ENCODE data around the gene IGSF21.

IGSF21 gene

GRCh38 chr1:18284805-18285537 is 177.4 kb downstream of the IGSF21 start:
- Mint-ChIP-seq H3K27me3 (ENCODE audit: low read depth) (no peaks in the 10 kb centered on the region), H3K4me3 (no peak overlapping the region), H3K9me3 (no peaks in the 10 kb centered on the region), H3K27ac (no peak overlapping the region), H3K36me3 (ENCODE audit: low read depth) (no peaks in the 10 kb centered on the region), H3K4me1 (ENCODE audit: low read depth) (no peaks in the 10 kb centered on the region)
- no peak for DNase-seq (ENCODE audit: low spot score)

GRCh38 chr1:18285538-18285924 is 177.9 kb downstream of the IGSF21 start:
- DNase-seq (ENCODE audit: low spot score), result no peak
- H3K9me3 Mint-ChIP-seq, result no peaks in the 10 kb centered on the region
- no peak overlapping the region for H3K27ac Mint-ChIP-seq
- H3K4me1 Mint-ChIP-seq (ENCODE audit: low read depth), result no peaks in the 10 kb centered on the region
- no peaks in the 10 kb centered on the region for H3K36me3 Mint-ChIP-seq (ENCODE audit: low read depth)
- no peak overlapping the region for H3K4me3 Mint-ChIP-seq
- H3K27me3 Mint-ChIP-seq (ENCODE audit: low read depth), result no peaks in the 10 kb centered on the region

GRCh38 chr1:18288722-18289121 is 181.1 kb downstream of the IGSF21 start:
- Mint-ChIP-seq H3K9me3 (no peaks in the 10 kb centered on the region), H3K36me3 (ENCODE audit: low read depth) (no peaks in the 10 kb centered on the region), H3K27me3 (ENCODE audit: low read depth) (no peaks in the 10 kb centered on the region), H3K4me1 (ENCODE audit: low read depth) (no peaks in the 10 kb centered on the region), H3K27ac (no peak overlapping the region), H3K4me3 (no peak overlapping the region)
- DNase-seq (ENCODE audit: low spot score), result no peak

GRCh38 chr1:18289597-18289996 is 182.0 kb downstream of the IGSF21 start:
- H3K4me3 Mint-ChIP-seq, result no peak overlapping the region

GRCh38 chr1:18290740-18291412 is 183.3 kb downstream of the IGSF21 start:
- no peaks in the 10 kb centered on the region for H3K9me3 Mint-ChIP-seq
- H3K4me3 Mint-ChIP-seq, result no peak overlapping the region
- no peaks in the 10 kb centered on the region for H3K4me1 Mint-ChIP-seq (ENCODE audit: low read depth)
- H3K36me3 Mint-ChIP-seq (ENCODE audit: low read depth), result no peaks in the 10 kb centered on the region
- H3K27ac Mint-ChIP-seq, result no peak overlapping the region
- DNase-seq (ENCODE audit: low spot score), result no peak
- peaks cover 2% of the 10 kb centered on the region for H3K27me3 Mint-ChIP-seq (ENCODE audit: low read depth)

More at GRCh38 chr1:18289597-18289996, 182.0 kb downstream of the IGSF21 start:
- Mint-ChIP-seq H3K9me3 (no peaks in the 10 kb centered on the region), H3K27ac (no peak overlapping the region), H3K4me1 (ENCODE audit: low read depth) (no peaks in the 10 kb centered on the region), H3K36me3 (ENCODE audit: low read depth) (no peaks in the 10 kb centered on the region), H3K27me3 (ENCODE audit: low read depth) (no peaks in the 10 kb centered on the region)
- DNase-seq (ENCODE audit: low spot score), result no peak

- Mint-ChIP-seq H3K36me3 (ENCODE audit: low read depth) (no peaks in the 10 kb centered on the region), H3K27ac (no peak overlapping the region), H3K4me3 (no peak overlapping the region), H3K9me3 (no peaks in the 10 kb centered on the region), H3K4me1 (ENCODE audit: low read depth) (no peaks in the 10 kb centered on the region), H3K27me3 (ENCODE audit: low read depth) (peaks cover 4% of the 10 kb centered on the region)
- no peak for DNase-seq (ENCODE audit: low spot score)
Measured at GRCh38 chr1:18292531-18292930, 184.9 kb downstream of the IGSF21 start.

GRCh38 chr1:18293291-18293690 is 185.7 kb downstream of the IGSF21 start:
- H3K27me3 Mint-ChIP-seq (ENCODE audit: low read depth), result peaks cover 4% of the 10 kb centered on the region
- H3K9me3 Mint-ChIP-seq, result no peaks in the 10 kb centered on the region
- no peak overlapping the region for H3K4me3 Mint-ChIP-seq
- H3K27ac Mint-ChIP-seq, result no peak overlapping the region
- H3K36me3 Mint-ChIP-seq (ENCODE audit: low read depth), result no peaks in the 10 kb centered on the region
- H3K4me1 Mint-ChIP-seq (ENCODE audit: low read depth), result no peaks in the 10 kb centered on the region
- DNase-seq (ENCODE audit: low spot score), result no peak

- peaks cover 4% of the 10 kb centered on the region for H3K27me3 Mint-ChIP-seq (ENCODE audit: low read depth)
- H3K27ac Mint-ChIP-seq, result no peak overlapping the region
- H3K36me3 Mint-ChIP-seq (ENCODE audit: low read depth), result no peaks in the 10 kb centered on the region
- H3K4me3 Mint-ChIP-seq, result no peak overlapping the region
- no peaks in the 10 kb centered on the region for H3K9me3 Mint-ChIP-seq
- no peak for DNase-seq (ENCODE audit: low spot score)
- no peaks in the 10 kb centered on the region for H3K4me1 Mint-ChIP-seq (ENCODE audit: low read depth)
Measured at GRCh38 chr1:18294437-18295176, 187.0 kb downstream of the IGSF21 start.

GRCh38 chr1:18297896-18298648 is 190.5 kb downstream of the IGSF21 start:
- no peaks in the 10 kb centered on the region for H3K4me1 Mint-ChIP-seq (ENCODE audit: low read depth)
- H3K27me3 Mint-ChIP-seq (ENCODE audit: low read depth), result peaks cover 4% of the 10 kb centered on the region
- no peak for DNase-seq (ENCODE audit: low spot score)
- no peaks in the 10 kb centered on the region for H3K36me3 Mint-ChIP-seq (ENCODE audit: low read depth)
- H3K4me3 Mint-ChIP-seq, result no peak overlapping the region
- no peak overlapping the region for H3K27ac Mint-ChIP-seq
- no peaks in the 10 kb centered on the region for H3K9me3 Mint-ChIP-seq

GRCh38 chr1:18299441-18300338 is 192.1 kb downstream of the IGSF21 start:
- H3K27ac Mint-ChIP-seq, result no peak overlapping the region
- H3K27me3 Mint-ChIP-seq (ENCODE audit: low read depth), result peaks cover 3% of the 10 kb centered on the region
- H3K9me3 Mint-ChIP-seq, result no peaks in the 10 kb centered on the region
- no peaks in the 10 kb centered on the region for H3K4me1 Mint-ChIP-seq (ENCODE audit: low read depth)
- no peak overlapping the region for H3K4me3 Mint-ChIP-seq
- H3K36me3 Mint-ChIP-seq (ENCODE audit: low read depth), result no peaks in the 10 kb centered on the region
- DNase-seq (ENCODE audit: low spot score), result no peak

GRCh38 chr1:18300376-18300775 is 192.8 kb downstream of the IGSF21 start:
- no peak overlapping the region for H3K27ac Mint-ChIP-seq
- no peaks in the 10 kb centered on the region for H3K9me3 Mint-ChIP-seq
- H3K27me3 Mint-ChIP-seq (ENCODE audit: low read depth), result peaks cover 2% of the 10 kb centered on the region

GRCh38 chr1:18302788-18303413 is 195.3 kb downstream of the IGSF21 start:
- DNase-seq (ENCODE audit: low spot score), result no peak
- Mint-ChIP-seq H3K36me3 (ENCODE audit: low read depth) (no peaks in the 10 kb centered on the region), H3K9me3 (no peaks in the 10 kb centered on the region), H3K27ac (no peak overlapping the region), H3K4me3 (no peak overlapping the region), H3K4me1 (ENCODE audit: low read depth) (no peaks in the 10 kb centered on the region), H3K27me3 (ENCODE audit: low read depth) (no peaks in the 10 kb centered on the region)

More at GRCh38 chr1:18300376-18300775, 192.8 kb downstream of the IGSF21 start:
- Mint-ChIP-seq H3K4me3 (no peak overlapping the region), H3K4me1 (ENCODE audit: low read depth) (no peaks in the 10 kb centered on the region), H3K36me3 (ENCODE audit: low read depth) (no peaks in the 10 kb centered on the region)
- DNase-seq (ENCODE audit: low spot score), result no peak

Measured in T-helper 2 cell treated with Interferon-gamma antibody and Interleukin-4, amounts not matched to agents 5 μg/mL and 100 μg/mL, for 36 hours (primary cell).